ENCODE results near the gene CRKL.

- TF ChIP-seq POLR2A (IDR thresholded peaks at IDR 0.05; ENCODE audit: borderline replicate concordance, extremely low read depth, insufficient read depth, insufficient read length) (no peak), ZFX (IDR thresholded peaks at IDR 0.05) (no peak), EGR1 (IDR thresholded peaks at IDR 0.05; ENCODE audit: low read depth) (no peak), JUND (IDR thresholded peaks at IDR 0.05) (no peak), MAX (IDR thresholded peaks at IDR 0.05) (no peak), SP1 (IDR thresholded peaks at IDR 0.05; ENCODE audit: low read depth) (no peak), EZH2phosphoT487 (IDR thresholded peaks at IDR 0.05; ENCODE audit: borderline replicate concordance) (no peak)
- TF ChIP-seq, protein P1, sequence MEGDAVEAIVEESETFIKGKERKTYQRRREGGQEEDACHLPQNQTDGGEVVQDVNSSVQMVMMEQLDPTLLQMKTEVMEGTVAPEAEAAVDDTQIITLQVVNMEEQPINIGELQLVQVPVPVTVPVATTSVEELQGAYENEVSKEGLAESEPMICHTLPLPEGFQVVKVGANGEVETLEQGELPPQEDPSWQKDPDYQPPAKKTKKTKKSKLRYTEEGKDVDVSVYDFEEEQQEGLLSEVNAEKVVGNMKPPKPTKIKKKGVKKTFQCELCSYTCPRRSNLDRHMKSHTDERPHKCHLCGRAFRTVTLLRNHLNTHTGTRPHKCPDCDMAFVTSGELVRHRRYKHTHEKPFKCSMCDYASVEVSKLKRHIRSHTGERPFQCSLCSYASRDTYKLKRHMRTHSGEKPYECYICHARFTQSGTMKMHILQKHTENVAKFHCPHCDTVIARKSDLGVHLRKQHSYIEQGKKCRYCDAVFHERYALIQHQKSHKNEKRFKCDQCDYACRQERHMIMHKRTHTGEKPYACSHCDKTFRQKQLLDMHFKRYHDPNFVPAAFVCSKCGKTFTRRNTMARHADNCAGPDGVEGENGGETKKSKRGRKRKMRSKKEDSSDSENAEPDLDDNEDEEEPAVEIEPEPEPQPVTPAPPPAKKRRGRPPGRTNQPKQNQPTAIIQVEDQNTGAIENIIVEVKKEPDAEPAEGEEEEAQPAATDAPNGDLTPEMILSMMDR (IDR thresholded peaks at IDR 0.05 in 2 of 3, conservative IDR thresholded peaks at IDR 0.05 in 1 of 3; ENCODE audit: borderline replicate concordance in 1 of 3, insufficient read depth in 1 of 3, low read depth in 2 of 3, low read length in 2 of 3): no peak
- TF ChIP-seq, protein P2, sequence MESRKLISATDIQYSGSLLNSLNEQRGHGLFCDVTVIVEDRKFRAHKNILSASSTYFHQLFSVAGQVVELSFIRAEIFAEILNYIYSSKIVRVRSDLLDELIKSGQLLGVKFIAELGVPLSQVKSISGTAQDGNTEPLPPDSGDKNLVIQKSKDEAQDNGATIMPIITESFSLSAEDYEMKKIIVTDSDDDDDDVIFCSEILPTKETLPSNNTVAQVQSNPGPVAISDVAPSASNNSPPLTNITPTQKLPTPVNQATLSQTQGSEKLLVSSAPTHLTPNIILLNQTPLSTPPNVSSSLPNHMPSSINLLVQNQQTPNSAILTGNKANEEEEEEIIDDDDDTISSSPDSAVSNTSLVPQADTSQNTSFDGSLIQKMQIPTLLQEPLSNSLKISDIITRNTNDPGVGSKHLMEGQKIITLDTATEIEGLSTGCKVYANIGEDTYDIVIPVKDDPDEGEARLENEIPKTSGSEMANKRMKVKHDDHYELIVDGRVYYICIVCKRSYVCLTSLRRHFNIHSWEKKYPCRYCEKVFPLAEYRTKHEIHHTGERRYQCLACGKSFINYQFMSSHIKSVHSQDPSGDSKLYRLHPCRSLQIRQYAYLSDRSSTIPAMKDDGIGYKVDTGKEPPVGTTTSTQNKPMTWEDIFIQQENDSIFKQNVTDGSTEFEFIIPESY (IDR thresholded peaks at IDR 0.05; ENCODE audit: extremely low read depth, insufficient replicate concordance, low read length): no peak
Measured at GRCh38 chr22:20966883-20967696, 49.9 kb downstream of the CRKL start, which contains the start of gene AIFM3.

Data from HCT116 (cell line).